Sigmoid colon (tissue), 7 donors: ENCODE measurements around the gene CARD10. TPM values are rescaled to one million over a fixed set of nuclear protein-coding genes. Genes with fewer than 3 reads are reported as not detected.
A peak's percentile ranks its signal among the peaks of the same experiment; 100 is the strongest.

Experiments
- DNase-seq: peaks from one replicate; pipeline ENCODE4 v3.0.0-alpha.2; 2019
- H3K27ac ChIP-seq, 4 donors: fragments of 200-600 bp; sonication (generic); one replicate each; pipeline ENCODE4 v1.5.1; 2016 to 2019; ENCODE audit warnings: mild to moderate bottlenecking in 1 of 4
- H3K27me3 ChIP-seq, 3 donors: fragments of 200-600 bp; sonication (generic); one replicate each; pipeline ENCODE4 v1.5.1; 2019; ENCODE audit warnings: mild to moderate bottlenecking in 1 of 3
- H3K36me3 ChIP-seq, 4 donors: fragments of 200-600 bp; sonication (generic); one replicate each; pipeline ENCODE4 v1.5.1; 2016 to 2019
- H3K4me1 ChIP-seq, 4 donors: fragments of 200-600 bp; sonication (generic); one replicate each; pipeline ENCODE4 v1.5.1; 2017 to 2019
- H3K4me3 ChIP-seq, 4 donors: fragments of 200-600 bp; sonication (generic); one replicate each; pipeline ENCODE4 v1.5.1; 2017 to 2019; ENCODE audit warnings: mild to moderate bottlenecking in 2 of 4, moderate library complexity in 1 of 4
- H3K9me3 ChIP-seq, 4 donors: fragments of 200-600 bp in 3 of 4; sonication (generic) in 3 of 4; one replicate each; pipeline versions ENCODE4 v1.5.1 to v1.6.1; 2013 to 2019
- CTCF ChIP-seq, 4 experiments: fragments of 450-650 bp in 3 of 4; fragments of 200-600 bp in 1 of 4; IDR thresholded peaks; one replicate each; pipeline ENCODE4 v1.5.1; 2016 to 2019; ENCODE audit warnings: antibody characterized with exemption in 4 of 4, mild to moderate bottlenecking in 3 of 4, moderate library complexity in 2 of 4
- EP300 ChIP-seq, 4 donors: sonication (generic); formaldehyde crosslinking; IDR thresholded peaks; one replicate each; pipeline ENCODE4 v1.6.1; 2017; ENCODE audit warnings: antibody characterized with exemption in 4 of 4
- POLR2A ChIP-seq, 2 donors: fragments of 450-650 bp; IDR thresholded peaks; one replicate each; pipeline ENCODE4 v1.6.1; 2016; ENCODE audit warnings: antibody characterized with exemption in 2 of 2, mild to moderate bottlenecking in 2 of 2, moderate library complexity in 2 of 2
- POLR2AphosphoS5 ChIP-seq, 4 donors: sonication (generic); formaldehyde crosslinking; IDR thresholded peaks; one replicate each; pipeline ENCODE4 v1.6.1; 2017; ENCODE audit warnings: antibody characterized with exemption in 4 of 4
- WGBS, 2 donors: extraction: QIAGEN DNeasy Blood & Tissue Kit; methylation state at CpG; one replicate each; pipeline ENCODE4 v1.1.7; 2013; 5-methylcytosine and 5-hydroxymethylcytosine counted together
- intact Hi-C: fragments of 100-400 bp; cut with DNase I; formaldehyde crosslinking; loops from one replicate; pipeline ENCODE4 v1.15.1; 2023
- polyA plus RNA-seq, 3 donors: library from polyadenylated mRNA; stranded (reverse); fragments of 200-250 nt; gene quantifications; one replicate each; pipeline ENCODE4 v1.2.3, GENCODE V29; 2013
- total RNA-seq, 4 donors: library from RNA; depleted of rRNA; stranded (reverse); fragments of >200 nt; gene quantifications; one replicate each; pipeline ENCODE4 v1.1.0, GENCODE V29; 2016
- donor health status: healthy with polysubstance abuse.
- donor health status: Bipolar disorder and iron deficiency.
- donor health status: healthy.

The CARD10 gene
- 1 to 10 TPM; 2.8 to 8.6 (median 3.5) TPM for total RNA-seq
- 10 to 100 TPM; 31.8 to 41.0 (median 37.7) TPM for polyA plus RNA-seq

GRCh38 chr22:37519268-37520195, at the start of gene CARD10:
Gene CARD10 (minus strand): TSS chr22:37519415. CDS start chr22:37519200, 215 bp downstream.
- Histone ChIP-seq H3K4me1 (peaks cover 0 to 14% (median 11%) of the 10 kb centered on the region in 4 donors), H3K36me3 (no peaks in the 10 kb centered on the region), H3K4me3 (peak within 1 kb of the TSS; percentile 36 to 51 (median 48)), H3K9me3 (no peaks in the 10 kb centered on the region), H3K27me3 (peaks cover 11 to 47% (median 28%) of the 10 kb centered on the region in 3 donors), H3K27ac (peak within 1 kb of the TSS; percentile 17 to 66 (median 58))
- 4 to 6% methylated on average over 99 of the region's 99 CpGs for WGBS, 2 donors
- TF ChIP-seq EP300 (IDR thresholded peaks at IDR 0.05) (no peak), CTCF (IDR thresholded peaks at IDR 0.05) (no peak), POLR2AphosphoS5 (IDR thresholded peaks at IDR 0.05) (no peak), POLR2A (IDR thresholded peaks at IDR 0.05) (no peak)
- intact Hi-C loops = no loop called here
- no peak for DNase-seq

GRCh38 chr22:37568448-37569008, 49.3 kb upstream of the CARD10 start:
- H3K4me1 ChIP-seq = peaks cover 0 to 56% (median 45%) of the 10 kb centered on the region in 4 donors
- intact Hi-C loops = no loop called here
- no peak for DNase-seq
- H3K27ac ChIP-seq = peak overlapping the region in 1 of 4 donors; percentile 20
- 56 to 73% methylated on average over 14 of the region's 14 CpGs for WGBS, 2 donors
- no peak overlapping the region for H3K4me3 ChIP-seq
- no peaks in the 10 kb centered on the region for H3K27me3 ChIP-seq
- TF ChIP-seq CTCF (IDR thresholded peaks at IDR 0.05) = no peak
- TF ChIP-seq POLR2A (IDR thresholded peaks at IDR 0.05) = no peak
- no peak for TF ChIP-seq EP300 (IDR thresholded peaks at IDR 0.05)
- no peak for TF ChIP-seq POLR2AphosphoS5 (IDR thresholded peaks at IDR 0.05)
- no peaks in the 10 kb centered on the region for H3K9me3 ChIP-seq
- H3K36me3 ChIP-seq = peaks cover 0 to 20% (median 10%) of the 10 kb centered on the region in 4 donors

GRCh38 chr22:37568012-37568411, 48.8 kb upstream of the CARD10 start:
- no peak overlapping the region for H3K4me3 ChIP-seq
- no peak for TF ChIP-seq CTCF (IDR thresholded peaks at IDR 0.05)
- no peak for TF ChIP-seq POLR2AphosphoS5 (IDR thresholded peaks at IDR 0.05)
- no peak for TF ChIP-seq EP300 (IDR thresholded peaks at IDR 0.05)
- no peak for TF ChIP-seq POLR2A (IDR thresholded peaks at IDR 0.05)
- peaks cover 0 to 20% (median 10%) of the 10 kb centered on the region in 4 donors for H3K36me3 ChIP-seq
- 84 to 90% methylated on average over 15 of the region's 15 CpGs for WGBS, 2 donors
- H3K9me3 ChIP-seq = no peaks in the 10 kb centered on the region
- DNase-seq = no peak
- peak overlapping the region in 1 of 4 donors; percentile 99 for H3K27ac ChIP-seq
- H3K4me1 ChIP-seq = peaks cover 0 to 62% (median 50%) of the 10 kb centered on the region in 4 donors
- intact Hi-C loops = no loop called here
- no peaks in the 10 kb centered on the region for H3K27me3 ChIP-seq

- WGBS, 2 donors = 22 to 32% methylated on average over 16 of the region's 16 CpGs
- intact Hi-C loops = loop anchor here (1.0 kb wide), 1 partner anchor 29 kb away; no protein-coding TSS in a partner anchor
- Histone ChIP-seq H3K4me1 (peaks cover 0 to 69% (median 59%) of the 10 kb centered on the region in 4 donors), H3K9me3 (no peaks in the 10 kb centered on the region), H3K27ac (peak overlapping the region; percentile 46 to 99 (median 74)), H3K4me3 (no peak overlapping the region), H3K27me3 (no peaks in the 10 kb centered on the region), H3K36me3 (peaks cover 0 to 20% (median 10%) of the 10 kb centered on the region in 4 donors)
- peak; percentile 88 for DNase-seq
- TF ChIP-seq POLR2A (IDR thresholded peaks at IDR 0.05) (no peak), CTCF (IDR thresholded peaks at IDR 0.05) (peak; percentile 89 to 98 (median 92)), POLR2AphosphoS5 (IDR thresholded peaks at IDR 0.05) (peak in 1 of 4 donors; percentile 24), EP300 (IDR thresholded peaks at IDR 0.05) (no peak)
Observed at GRCh38 chr22:37566903-37567798, 47.9 kb upstream of the CARD10 start.
